Activated CD4-positive, alpha-beta T cell treated with anti-CD3 and anti-CD28 coated beads for 48 hours (primary cell): ENCODE results near the gene RNF180.
"Not testable (repeated sequence)": the region's sequence is repeated elsewhere in the genome, so short reads cannot be mapped to it uniquely, and the experiment has no call there.

Experiments
- DNase-seq: peaks from one replicate; pipeline ENCODE4 v3.0.0-alpha.2; 2020

RNF180 gene

DNA sequence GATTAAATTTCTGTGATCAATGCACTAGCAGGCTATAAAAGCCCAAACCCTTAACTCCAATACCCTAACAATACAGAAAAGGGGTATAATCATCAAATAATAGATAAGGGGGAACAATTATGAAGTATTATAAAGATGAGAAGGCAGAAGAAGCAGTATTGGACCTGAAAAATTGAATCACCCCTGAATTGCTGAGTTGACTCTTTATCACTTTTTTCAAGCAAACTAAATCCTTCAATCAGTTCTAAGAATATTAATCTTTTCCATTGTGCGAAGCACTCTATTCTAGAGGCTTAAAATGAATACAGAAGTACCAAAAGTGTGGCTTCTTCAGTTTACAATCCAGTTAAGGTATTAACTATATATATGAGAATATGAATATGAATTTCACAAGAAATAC lies 120.7 kb downstream of the RNF180 start:
- no peak for DNase-seq

- DNase-seq, result not testable (repeated sequence)
Measured at GRCh38 chr5:64288496-64288895, 122.9 kb downstream of the RNF180 start.

DNA sequence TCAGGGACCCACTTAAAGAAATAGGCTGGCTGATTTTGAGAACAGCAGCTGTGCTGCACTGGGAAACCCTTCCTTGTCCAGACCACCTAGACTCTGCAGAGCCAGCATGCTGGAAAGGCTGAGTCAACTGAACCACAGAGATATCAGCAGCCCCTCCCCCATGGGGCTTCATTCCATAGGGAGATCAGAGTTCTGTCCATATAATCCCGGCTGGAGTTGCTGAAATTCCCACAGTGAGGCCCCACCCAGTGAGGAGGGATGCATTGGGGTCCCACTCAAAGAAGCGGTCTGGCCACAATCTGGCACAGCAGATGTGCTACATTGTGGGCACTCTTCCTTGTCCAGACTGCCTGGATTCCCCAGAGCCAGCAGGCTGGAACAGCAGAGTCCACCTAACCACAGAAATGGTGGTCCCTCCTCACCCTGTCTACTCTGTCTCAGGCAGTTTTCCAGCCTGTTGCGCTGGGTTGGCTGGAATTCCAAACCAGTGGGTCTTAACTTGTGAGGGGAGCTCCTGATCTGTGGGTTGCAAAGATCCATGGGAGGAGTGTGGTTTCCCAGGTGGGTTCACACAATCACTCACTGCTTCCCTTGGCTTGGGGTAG lies 127.1 kb downstream of the RNF180 start:
- DNase-seq, result no peak

- DNase-seq, result no peak
Measured at GRCh38 chr5:64295101-64295500, 129.5 kb downstream of the RNF180 start.

DNA sequence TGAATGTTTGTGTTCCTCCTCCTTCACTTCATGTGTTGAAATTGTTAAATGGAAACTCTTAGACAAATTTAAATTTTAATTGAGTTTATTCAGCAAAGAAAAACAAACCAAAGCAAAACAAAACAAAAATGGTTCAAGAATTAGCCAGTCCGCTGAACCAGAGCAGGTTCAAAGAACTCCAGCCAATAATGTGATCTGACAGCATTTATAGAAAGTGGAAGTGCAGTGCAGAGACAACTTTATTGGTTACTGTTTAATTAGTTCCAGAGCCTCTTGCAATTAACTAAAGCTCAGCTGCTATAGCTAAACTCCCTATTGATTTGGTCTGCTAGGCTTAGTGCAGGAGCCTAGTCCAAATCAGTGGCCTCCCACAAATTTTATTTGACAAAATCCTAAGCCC lies 132.9 kb downstream of the RNF180 start:
- no peak for DNase-seq

- no peak for DNase-seq
Measured at GRCh38 chr5:64299805-64300204, 134.2 kb downstream of the RNF180 start.

DNA sequence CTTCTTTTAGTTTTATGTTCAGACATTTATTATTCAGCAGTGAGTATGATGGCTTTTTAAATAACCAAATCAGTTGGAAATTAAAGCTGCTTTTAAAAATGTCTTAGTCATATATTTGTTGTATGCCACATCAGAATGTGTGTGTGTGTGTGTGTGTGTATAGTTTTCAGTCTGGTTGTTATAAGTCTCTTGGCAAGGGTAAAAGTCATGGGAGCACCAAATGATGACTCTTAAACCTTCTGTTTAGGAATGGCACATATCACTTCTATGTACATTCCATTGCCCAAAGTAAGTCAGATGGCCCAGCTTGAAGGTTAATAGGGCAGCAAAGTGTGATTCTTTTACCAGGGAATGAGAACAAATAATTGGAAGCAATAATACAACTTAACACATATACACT lies 135.9 kb downstream of the RNF180 start:
- DNase-seq, result no peak

DNA sequence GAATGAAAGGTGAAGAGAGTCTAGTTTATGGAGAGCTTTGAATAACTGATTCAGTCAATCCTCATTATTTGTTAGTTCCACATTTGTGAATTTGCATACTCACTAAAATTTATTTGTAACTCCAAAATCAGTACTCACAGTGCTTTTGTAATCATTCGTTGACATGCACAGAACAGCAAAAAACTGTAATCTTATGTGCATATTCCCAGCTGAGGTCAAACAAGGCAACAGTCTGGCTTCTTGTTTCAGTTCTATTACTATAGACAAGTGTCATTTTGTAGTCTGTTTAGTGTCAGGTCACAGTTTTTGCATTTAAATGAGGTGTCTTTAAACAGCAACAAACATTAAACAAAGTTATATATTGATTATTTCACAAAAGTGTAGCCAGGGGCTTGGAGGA lies 142.5 kb downstream of the RNF180 start:
- no peak for DNase-seq

GRCh38 chr5:64312491-64312890 lies 146.8 kb downstream of the RNF180 start:
- no peak for DNase-seq

GRCh38 chr5:64315778-64316177 lies 150.1 kb downstream of the RNF180 start:
- DNase-seq, result no peak

GRCh38 chr5:64318175-64318574 lies 152.5 kb downstream of the RNF180 start:
- no peak for DNase-seq

DNA sequence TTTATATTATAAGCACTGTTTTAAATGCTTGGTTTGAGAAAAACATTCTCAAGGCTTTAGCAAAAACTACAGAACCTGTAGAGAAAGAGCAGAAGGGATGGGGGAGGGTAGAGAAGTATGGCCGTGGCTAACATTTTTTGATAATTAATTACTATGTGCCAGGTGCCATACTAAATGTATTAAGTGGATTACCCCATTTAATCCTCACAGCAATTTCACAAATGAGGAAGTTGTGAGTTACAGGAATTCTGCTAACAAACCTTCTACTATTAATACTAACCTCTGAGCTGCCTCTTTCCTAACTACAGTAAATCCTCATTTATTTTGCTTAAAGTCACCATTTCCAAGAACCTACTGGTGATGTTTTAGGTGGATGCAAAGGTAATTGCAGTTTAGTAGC lies 157.9 kb downstream of the RNF180 start:
- DNase-seq, result no peak

DNA sequence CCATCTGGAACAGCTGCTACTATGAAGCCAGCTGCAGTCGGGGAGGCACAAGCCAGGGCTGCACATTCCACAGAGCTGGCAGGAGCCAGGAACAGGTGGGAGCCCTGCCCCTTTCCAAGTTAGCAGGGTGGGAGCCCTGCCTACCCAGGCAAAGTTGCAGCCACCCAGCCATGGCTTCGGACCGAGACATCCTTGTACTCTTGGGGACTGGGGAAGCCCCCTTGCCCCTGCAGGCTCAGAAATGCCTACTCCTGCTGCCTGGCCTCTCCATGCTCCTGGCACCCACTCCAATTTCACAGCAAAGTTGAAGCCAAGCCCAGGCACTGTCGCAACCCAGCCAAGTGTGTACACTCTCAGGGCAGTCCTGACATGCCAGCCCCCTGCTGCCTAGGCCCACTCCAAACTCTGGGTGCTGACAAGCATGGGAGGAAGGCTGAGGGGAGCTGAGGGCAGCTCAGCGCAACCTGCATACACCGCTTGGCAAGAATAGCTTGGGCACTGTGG lies 165.1 kb downstream of the RNF180 start:
- DNase-seq, result no peak

GRCh38 chr5:64331597-64332277 lies 166.1 kb downstream of the RNF180 start:
- no peak for DNase-seq

DNA sequence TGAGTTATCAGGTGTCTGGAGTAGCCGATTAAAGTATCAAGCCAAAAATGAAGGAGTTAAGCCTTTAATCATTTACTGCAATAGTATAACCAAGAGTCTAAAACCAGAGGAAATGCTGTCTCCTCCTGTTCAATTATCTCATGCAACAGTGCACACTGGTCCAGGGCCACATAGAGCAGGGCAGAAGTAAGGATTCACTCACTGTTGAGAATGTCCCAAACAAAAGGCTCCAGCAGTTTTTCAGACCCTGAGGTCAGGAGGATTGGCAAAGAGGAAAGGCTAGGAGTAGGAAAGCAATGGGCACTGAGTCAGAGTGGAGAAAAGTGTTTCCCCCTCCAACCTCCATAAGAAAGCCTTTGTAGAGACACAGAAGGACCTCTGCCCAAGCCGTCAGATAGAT lies 168.2 kb downstream of the RNF180 start:
- DNase-seq, result no peak

GRCh38 chr5:64339769-64340168 lies 174.1 kb downstream of the RNF180 start:
- no peak for DNase-seq

DNA sequence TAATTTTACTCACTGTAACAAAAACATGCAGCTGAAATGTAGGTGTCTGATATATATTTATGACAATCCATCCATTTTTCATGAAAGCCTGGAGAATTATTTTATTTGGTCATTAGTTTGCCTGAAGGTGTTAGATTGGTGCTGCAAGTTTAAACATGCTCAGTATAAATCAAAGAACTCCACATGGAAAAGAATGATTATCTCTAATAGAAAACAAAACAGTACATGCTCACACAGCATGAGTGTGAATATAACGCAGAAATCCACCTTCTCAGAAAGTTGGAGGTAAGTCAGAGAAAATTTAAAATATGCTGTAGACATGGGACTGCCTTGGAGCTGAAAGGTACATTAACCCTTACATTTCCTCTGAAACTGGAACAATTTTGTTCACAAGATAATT lies 174.7 kb downstream of the RNF180 start:
- no peak for DNase-seq

GRCh38 chr5:64341340-64341739 lies 175.7 kb downstream of the RNF180 start:
- no peak for DNase-seq

DNA sequence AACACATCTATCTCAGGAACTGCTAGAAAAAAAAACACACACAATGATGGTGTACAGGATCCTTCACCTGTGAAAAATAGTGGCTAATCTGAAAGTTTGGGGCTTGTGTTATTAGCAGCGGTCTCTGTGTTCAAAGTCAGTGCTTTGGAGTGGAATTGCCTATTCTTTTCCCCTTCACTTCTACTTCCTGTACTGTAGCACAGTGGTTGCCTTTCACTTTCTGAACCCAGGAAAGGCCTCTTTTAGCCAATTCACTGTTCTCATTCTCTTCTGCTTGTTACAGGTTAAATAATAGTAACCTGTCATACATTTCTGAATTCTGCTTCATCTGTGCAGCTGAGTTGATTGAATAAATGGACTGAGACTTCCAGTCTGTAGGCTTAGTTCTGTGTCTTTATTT lies 178.9 kb downstream of the RNF180 start:
- no peak for DNase-seq

DNA sequence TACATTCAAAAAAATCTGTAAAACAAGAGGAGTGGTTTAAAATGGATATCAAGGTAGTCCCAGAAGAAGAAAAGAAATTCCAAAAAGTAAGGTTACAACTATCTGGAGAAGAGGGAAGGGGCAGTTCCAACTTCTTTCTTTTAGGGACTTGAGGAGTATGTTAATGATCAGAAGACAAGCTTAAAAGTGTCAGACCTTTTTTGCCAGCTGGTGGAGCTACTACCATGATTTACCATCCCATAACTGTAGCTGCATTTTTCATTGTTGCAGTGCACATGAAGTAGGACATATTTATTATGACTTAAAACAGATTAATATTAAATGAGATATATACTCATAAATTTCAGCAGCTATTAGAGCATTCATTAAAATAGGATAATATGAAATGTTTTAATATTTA lies 181.7 kb downstream of the RNF180 start:
- no peak for DNase-seq

- DNase-seq, result no peak
Measured at GRCh38 chr5:64364426-64364825, 198.8 kb downstream of the RNF180 start.

DNA sequence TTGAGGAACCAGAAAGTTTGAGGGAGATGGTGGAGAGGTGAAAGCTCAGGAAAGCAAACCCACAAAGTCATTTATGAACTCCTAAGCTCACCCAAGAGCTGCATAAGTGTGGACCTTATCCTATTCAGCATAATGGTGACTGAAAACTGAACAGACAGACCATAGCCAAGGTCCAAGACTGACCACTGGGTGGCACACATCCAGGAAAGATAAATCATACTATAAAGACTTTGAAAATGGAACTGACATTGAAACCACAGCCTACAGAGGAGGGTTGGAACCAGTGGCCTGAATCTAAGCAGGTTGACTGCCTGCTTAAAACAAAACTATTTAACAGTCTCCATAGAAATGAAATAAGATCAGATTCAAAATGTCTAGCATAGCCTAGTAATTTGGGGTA lies 219.1 kb downstream of the RNF180 start:
- DNase-seq, result no peak

GRCh38 chr5:64397552-64397951 lies 231.9 kb downstream of the RNF180 start:
- no peak for DNase-seq

DNA sequence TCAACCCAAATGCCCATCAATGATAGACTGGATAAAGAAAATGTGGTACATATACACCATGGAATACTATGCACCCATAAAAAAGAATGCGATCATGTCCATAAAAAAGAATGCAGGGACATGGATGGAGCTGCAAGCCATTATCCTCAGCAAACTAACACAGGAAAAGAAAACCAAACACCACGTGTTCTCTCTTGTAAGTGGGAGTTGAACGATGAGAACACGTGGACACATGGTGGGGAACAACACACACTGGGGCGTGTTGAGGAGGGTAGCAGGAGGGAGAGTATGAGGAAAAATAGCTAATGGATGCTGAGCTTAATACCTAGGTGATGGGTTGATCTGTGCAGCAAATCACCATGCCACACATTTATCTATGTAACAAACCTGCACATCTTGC lies 233.1 kb downstream of the RNF180 start:
- not testable (repeated sequence) for DNase-seq
